ENCODE data around the gene TTC23. TPM values are rescaled to one million over a fixed set of nuclear protein-coding genes. Genes with fewer than 3 reads are reported as not detected.

The TTC23 gene
- total RNA-seq, 4 donors from 2014 or later, result 19.9 to 45.3 (median 34.0) TPM

GRCh38 chr15:99121207-99121606, 128.2 kb downstream of the TTC23 start:
- H3K9me3 ChIP-seq, result no peaks in the 10 kb centered on the region
- H3K36me3 ChIP-seq, result no peaks in the 10 kb centered on the region
- 75 to 80% methylated on average over 10 of the region's 10 CpGs for WGBS, 2 donors
- no peak for TF ChIP-seq CTCF (IDR thresholded peaks at IDR 0.05)
- peaks cover 17 to 33% of the 10 kb centered on the region in 2 donors for H3K4me1 ChIP-seq
- no peak overlapping the region for H3K27ac ChIP-seq
- no peak overlapping the region for H3K4me3 ChIP-seq (replicated peaks in 1 of 3)
- no peaks in the 10 kb centered on the region for H3K27me3 ChIP-seq
- DNase-seq, result no peak
- intact Hi-C loops (cut with DNase I), result no loop called here

- Histone ChIP-seq H3K36me3 (no peaks in the 10 kb centered on the region), H3K9me3 (no peaks in the 10 kb centered on the region), H3K4me1 (peaks cover 17 to 23% of the 10 kb centered on the region in 2 donors), H3K4me3 (replicated peaks in 1 of 3) (no peak overlapping the region), H3K27me3 (no peaks in the 10 kb centered on the region), H3K27ac (no peak overlapping the region)
- WGBS, 2 donors, result 86 to 94% methylated on average over 12 of the region's 12 CpGs
- intact Hi-C loops (cut with DNase I), result no loop called here
- TF ChIP-seq CTCF (IDR thresholded peaks at IDR 0.05), result no peak
- no peak for TF ChIP-seq POLR2A (IDR thresholded peaks at IDR 0.05)
- no peak for DNase-seq
These were observed 129.2 kb downstream of the TTC23 start for GRCh38 chr15:99120050-99120777.

DNA sequence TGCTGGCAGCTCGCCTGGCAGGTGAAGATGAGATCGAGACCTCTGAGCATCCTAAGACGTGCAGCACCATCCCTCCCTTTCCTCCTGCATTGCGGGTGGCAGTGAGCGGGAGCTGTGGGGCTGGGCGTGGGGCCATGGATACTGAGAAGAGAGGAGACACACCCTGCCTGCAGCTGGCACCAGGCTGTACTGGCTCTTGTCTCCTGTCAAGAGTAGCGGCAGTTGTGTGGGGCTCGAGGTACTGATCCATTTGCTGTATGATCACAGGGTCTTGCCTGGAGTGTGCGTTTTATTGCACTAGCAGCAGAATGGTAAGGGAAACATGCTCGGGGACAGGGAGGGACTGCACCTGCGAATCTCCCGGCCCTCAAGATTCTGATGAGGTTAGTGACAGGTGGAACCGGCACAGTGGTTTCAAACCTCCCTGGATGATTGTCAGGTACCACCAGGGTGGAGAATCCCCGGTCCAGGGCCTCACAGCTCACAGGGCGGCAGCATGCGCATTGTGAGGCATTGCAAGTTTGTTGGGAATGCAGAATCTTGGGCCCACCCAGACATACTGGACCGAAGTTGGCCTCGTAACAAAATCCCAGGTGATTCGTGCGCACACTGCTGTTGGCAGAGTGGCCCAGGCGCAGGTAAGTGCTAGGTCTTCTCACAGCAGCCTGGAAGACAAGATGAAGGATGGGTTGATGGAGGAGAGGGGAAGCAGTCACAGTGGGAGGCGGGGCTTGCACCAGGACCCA, 130.4 kb downstream of the TTC23 start:
- H3K4me1 ChIP-seq, result peaks cover 9 to 11% of the 10 kb centered on the region in 2 donors
- no peaks in the 10 kb centered on the region for H3K27me3 ChIP-seq
- no peak for DNase-seq
- 91% methylated on average over 16 to 22 of the region's 22 CpGs for WGBS, 2 donors
- intact Hi-C loops (cut with DNase I), result no loop called here
- no peaks in the 10 kb centered on the region for H3K36me3 ChIP-seq
- no peak overlapping the region for H3K27ac ChIP-seq
- no peak overlapping the region for H3K4me3 ChIP-seq (replicated peaks in 1 of 3)
- H3K9me3 ChIP-seq, result no peaks in the 10 kb centered on the region
- no peak for TF ChIP-seq CTCF (IDR thresholded peaks at IDR 0.05)
- TF ChIP-seq POLR2A (IDR thresholded peaks at IDR 0.05), result no peak

- Histone ChIP-seq H3K36me3 (no peaks in the 10 kb centered on the region), H3K4me3 (replicated peaks in 1 of 3) (no peak overlapping the region), H3K27ac (no peak overlapping the region), H3K9me3 (no peaks in the 10 kb centered on the region), H3K27me3 (no peaks in the 10 kb centered on the region), H3K4me1 (peaks cover 3 to 4% of the 10 kb centered on the region in 2 donors)
- intact Hi-C loops (cut with DNase I), result no loop called here
- no peak for TF ChIP-seq POLR2A (IDR thresholded peaks at IDR 0.05)
- no peak for TF ChIP-seq CTCF (IDR thresholded peaks at IDR 0.05)
- DNase-seq, result no peak
- WGBS, 2 donors, result 88 to 89% methylated on average over 7 of the region's 7 CpGs
These were observed 131.1 kb downstream of the TTC23 start for GRCh38 chr15:99118258-99118632.

All from thyroid gland (tissue), 4 donors.